DND-41 (cell line): ENCODE data around the gene L3MBTL2.

ENCODE experiments used
- CTCF ChIP-seq: IDR thresholded peaks from 2 replicates; pipeline ENCODE4 v1.5.1; 2012; ENCODE audit warnings: borderline replicate concordance, low read length, moderate library complexity, mild to moderate bottlenecking; ENCODE audit not compliant: poor library complexity, severe bottlenecking; ENCODE audit errors: extremely low read depth
- EZH2 ChIP-seq: IDR thresholded peaks from 3 replicates; pipeline ENCODE4 v1.6.1; 2012; ENCODE audit warnings: borderline replicate concordance, low read depth, mild to moderate bottlenecking, moderate library complexity, low read length, inconsistent platforms; ENCODE audit not compliant: severe bottlenecking

- TF ChIP-seq CTCF (no peak), EZH2 (no peak)
These were observed 44.3 kb downstream of the L3MBTL2 start for GRCh38 chr22:41249442-41249841.
